Activated CD4-positive, alpha-beta memory T cell treated with anti-CD3 and anti-CD28 coated beads for 36 hours (primary cell): ENCODE measurements around the gene SYT1. TPM values are rescaled to one million over a fixed set of nuclear protein-coding genes. Genes with fewer than 3 reads are reported as not detected.

Source experiments
- CTCF ChIA-PET: fragments of 350-600 bp; sonication (Branson Sonifier 250); formaldehyde crosslinking; loops from one replicate; lab custom pipeline; 2021; ENCODE audit warnings: antibody characterized with exemption, inconsistent platforms; lab: Charles Lee
- POLR2A ChIA-PET: fragments of 350-600 bp; sonication (Branson Sonifier 250); formaldehyde crosslinking; loops from one replicate; lab custom pipeline; 2021; ENCODE audit warnings: antibody characterized with exemption; lab: Charles Lee
- DNase-seq: peaks from one replicate; pipeline ENCODE4 v3.0.0-alpha.2; 2020
- H3K27ac Mint-ChIP-seq: one replicate; pipeline ENCODE4 v1.8.0; 2021; ENCODE audit warnings: mixed read lengths
- H3K27me3 Mint-ChIP-seq: one replicate; pipeline ENCODE4 v1.8.0; 2021; ENCODE audit warnings: mixed read lengths
- H3K36me3 Mint-ChIP-seq: one replicate; pipeline ENCODE4 v1.8.0; 2021; ENCODE audit warnings: mixed read lengths
- H3K4me1 Mint-ChIP-seq: one replicate; pipeline ENCODE4 v1.8.0; 2021; ENCODE audit warnings: low read depth, mixed read lengths
- H3K4me3 Mint-ChIP-seq: one replicate; pipeline ENCODE4 v1.8.0; 2021; ENCODE audit warnings: mild to moderate bottlenecking, mixed read lengths
- H3K9me3 Mint-ChIP-seq: one replicate; pipeline ENCODE4 v1.8.0; 2021; ENCODE audit warnings: mixed read lengths
- intact Hi-C: fragments of 100-400 bp; cut with micrococcal nuclease; formaldehyde crosslinking; loops from one replicate; pipeline ENCODE4 v1.15.1; 2023
- total RNA-seq, 2 experiments: library from RNA; stranded (reverse); gene quantifications; one replicate each; pipeline ENCODE4 v1.2.3, GENCODE V29; 2021

SYT1 gene
- total RNA-seq, 2 experiments from 2014 or later: not detected

DNA sequence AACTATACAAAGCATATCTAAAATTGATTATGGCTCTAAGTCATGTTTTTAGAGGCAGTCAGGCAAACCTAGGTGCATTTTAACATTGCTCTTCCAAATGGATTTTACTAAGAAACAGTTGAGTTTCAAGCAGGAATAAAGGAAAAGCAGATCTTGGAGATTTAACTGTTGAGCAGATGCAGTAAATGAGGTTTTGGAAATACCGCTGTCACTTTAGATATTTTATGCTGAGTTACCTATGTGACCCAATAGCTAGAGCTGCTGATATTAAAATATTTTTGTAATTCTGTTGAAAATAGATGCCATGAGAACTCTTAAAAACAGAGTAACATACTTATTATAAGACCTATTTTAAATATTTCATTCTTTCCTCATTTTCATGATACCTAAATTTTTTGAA lies 181.4 kb downstream of the SYT1 start:
- no peak for DNase-seq
- H3K36me3 Mint-ChIP-seq: no peaks in the 10 kb centered on the region
- no peak overlapping the region for H3K27ac Mint-ChIP-seq
- CTCF ChIA-PET: no interaction called here
- H3K9me3 Mint-ChIP-seq: peaks cover 5% of the 10 kb centered on the region
- no peaks in the 10 kb centered on the region for H3K4me1 Mint-ChIP-seq
- POLR2A ChIA-PET: no interaction called here
- intact Hi-C loops: no loop called here
- no peaks in the 10 kb centered on the region for H3K27me3 Mint-ChIP-seq
- no peak overlapping the region for H3K4me3 Mint-ChIP-seq

DNA sequence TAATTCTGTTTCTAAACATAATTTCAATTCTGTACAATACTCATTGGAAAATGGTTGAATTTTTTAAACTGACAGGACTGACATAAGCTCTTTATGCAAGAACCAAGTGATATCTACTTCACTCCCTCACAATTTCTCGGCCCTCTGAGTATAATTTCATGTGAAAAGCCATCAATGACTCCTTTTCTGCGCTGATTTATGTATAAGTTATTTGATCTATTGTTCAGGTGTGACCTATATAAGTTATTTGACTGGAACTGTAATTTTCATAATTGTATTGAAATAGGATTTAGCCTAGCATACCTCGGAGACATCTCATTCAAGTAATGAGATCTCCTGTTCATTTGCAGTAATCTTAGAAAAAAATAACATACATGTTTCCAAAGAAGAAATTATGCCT lies 184.4 kb downstream of the SYT1 start:
- Mint-ChIP-seq H3K27ac (no peak overlapping the region), H3K4me1 (no peaks in the 10 kb centered on the region), H3K36me3 (no peaks in the 10 kb centered on the region), H3K27me3 (no peaks in the 10 kb centered on the region), H3K9me3 (peaks cover 8% of the 10 kb centered on the region), H3K4me3 (no peak overlapping the region)
- intact Hi-C loops: no loop called here
- POLR2A ChIA-PET: no interaction called here
- no peak for DNase-seq
- CTCF ChIA-PET: no interaction called here

DNA sequence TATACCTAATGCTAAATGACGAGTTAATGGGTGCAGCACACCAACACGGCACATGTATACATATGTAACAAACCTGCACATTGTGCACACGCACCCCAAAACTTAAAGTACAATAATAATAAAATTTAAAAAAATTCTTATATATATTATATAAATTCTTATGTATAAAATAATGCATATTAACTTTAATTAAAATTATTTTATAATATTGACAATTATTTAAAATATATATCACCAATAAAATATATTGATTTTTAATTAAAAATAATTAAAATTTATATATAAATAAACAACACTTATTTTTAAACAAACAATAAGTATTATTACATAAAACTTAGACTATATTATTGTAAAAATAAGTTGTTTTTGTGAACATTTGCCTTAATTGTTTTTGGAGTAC lies 188.8 kb downstream of the SYT1 start:
- intact Hi-C loops: no loop called here
- H3K36me3 Mint-ChIP-seq: no peaks in the 10 kb centered on the region
- no peak for DNase-seq
- no peak overlapping the region for H3K4me3 Mint-ChIP-seq
- ChIA-PET POLR2A (no interaction called here), CTCF (no interaction called here)
- peaks cover 3% of the 10 kb centered on the region for H3K9me3 Mint-ChIP-seq
- no peaks in the 10 kb centered on the region for H3K4me1 Mint-ChIP-seq
- H3K27me3 Mint-ChIP-seq: no peaks in the 10 kb centered on the region
- no peak overlapping the region for H3K27ac Mint-ChIP-seq

DNA sequence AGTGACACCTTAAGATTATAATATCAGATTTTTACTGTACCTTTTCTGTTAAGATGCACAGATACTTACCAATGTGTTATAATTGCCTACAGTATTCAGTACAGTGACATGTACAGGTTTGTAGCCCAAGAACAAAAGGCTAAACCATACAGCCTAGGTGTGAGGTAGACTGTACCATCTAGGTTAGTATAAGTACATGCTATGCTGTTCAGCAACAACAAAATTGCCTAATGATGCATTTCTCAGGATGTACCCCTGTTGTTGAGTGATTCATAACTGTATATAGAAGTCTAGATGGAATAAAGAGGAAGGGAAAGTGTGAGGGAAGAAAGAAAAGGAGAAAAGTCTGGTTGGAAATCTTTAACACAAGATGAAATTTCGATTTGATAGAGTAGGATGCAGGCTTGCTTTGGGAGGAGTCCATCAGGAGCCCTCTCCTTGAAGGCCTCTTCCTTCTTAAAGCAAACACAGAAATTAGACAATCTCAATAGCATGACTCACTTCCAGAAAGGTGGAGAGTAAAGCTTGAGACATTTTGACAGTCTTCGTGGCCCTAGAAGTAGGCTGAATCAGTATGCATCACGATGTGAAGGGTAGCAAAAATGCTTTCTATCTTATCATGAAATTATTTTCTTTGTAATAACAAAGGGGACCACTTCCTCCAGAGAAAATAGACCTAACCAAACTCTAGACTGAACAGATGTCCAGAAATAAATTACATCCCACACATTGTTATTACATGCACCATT lies 191.5 kb downstream of the SYT1 start:
- intact Hi-C loops: no loop called here
- no peaks in the 10 kb centered on the region for H3K27me3 Mint-ChIP-seq
- POLR2A ChIA-PET: no interaction called here

DNA sequence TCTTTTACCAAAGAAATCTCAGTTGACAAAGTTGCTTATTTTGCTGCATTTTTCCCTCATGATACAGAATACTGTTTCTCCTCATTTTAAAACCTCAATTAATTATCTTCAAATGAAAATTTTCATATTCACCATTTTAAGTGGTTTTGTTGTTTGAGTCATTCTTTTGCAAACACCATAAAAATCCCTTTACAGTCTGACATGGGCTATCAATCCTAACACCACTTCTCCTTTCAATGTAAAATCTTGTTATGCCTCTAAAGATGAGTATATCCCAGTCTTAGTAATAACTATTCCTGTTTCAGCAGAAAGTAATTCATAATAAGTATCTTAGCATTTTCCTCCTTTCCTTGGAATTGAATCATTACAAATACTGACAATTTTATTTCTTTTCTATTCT lies 192.2 kb downstream of the SYT1 start:
- Mint-ChIP-seq H3K4me1 (no peaks in the 10 kb centered on the region), H3K27me3 (no peaks in the 10 kb centered on the region), H3K4me3 (no peak overlapping the region), H3K9me3 (peaks cover 5% of the 10 kb centered on the region), H3K27ac (no peak overlapping the region), H3K36me3 (no peaks in the 10 kb centered on the region)
- ChIA-PET CTCF (no interaction called here), POLR2A (no interaction called here)
- intact Hi-C loops: no loop called here
- no peak for DNase-seq

More for the DNA sequence above, 191.5 kb downstream of the SYT1 start:
- Mint-ChIP-seq H3K4me1 (no peaks in the 10 kb centered on the region), H3K4me3 (no peak overlapping the region), H3K27ac (no peak overlapping the region), H3K36me3 (no peaks in the 10 kb centered on the region), H3K9me3 (peaks cover 5% of the 10 kb centered on the region)
- DNase-seq: no peak
- CTCF ChIA-PET: no interaction called here

DNA sequence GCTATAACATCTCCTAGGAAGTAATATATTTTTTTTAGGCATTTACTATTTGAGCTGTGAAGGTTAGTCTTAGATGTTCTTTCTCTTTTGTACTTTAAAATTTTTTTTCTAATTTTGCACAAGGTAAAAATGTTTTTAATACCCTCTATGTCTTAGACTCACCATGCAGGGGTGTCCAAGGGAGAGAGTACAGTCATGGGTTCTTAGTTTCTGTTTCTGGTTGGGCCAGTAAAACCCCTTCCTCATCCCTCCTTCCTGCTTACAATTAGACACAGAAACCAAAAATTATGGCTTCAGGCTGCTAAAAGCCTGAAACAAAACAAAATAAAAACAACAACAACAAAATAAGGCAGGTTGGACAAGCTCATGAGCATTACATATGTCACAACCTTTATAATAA lies 193.0 kb downstream of the SYT1 start:
- intact Hi-C loops: no loop called here
- Mint-ChIP-seq H3K36me3 (no peaks in the 10 kb centered on the region), H3K27ac (no peak overlapping the region), H3K27me3 (no peaks in the 10 kb centered on the region), H3K4me3 (no peak overlapping the region), H3K9me3 (peaks cover 5% of the 10 kb centered on the region), H3K4me1 (no peaks in the 10 kb centered on the region)
- POLR2A ChIA-PET: no interaction called here
- CTCF ChIA-PET: no interaction called here
- DNase-seq: no peak

DNA sequence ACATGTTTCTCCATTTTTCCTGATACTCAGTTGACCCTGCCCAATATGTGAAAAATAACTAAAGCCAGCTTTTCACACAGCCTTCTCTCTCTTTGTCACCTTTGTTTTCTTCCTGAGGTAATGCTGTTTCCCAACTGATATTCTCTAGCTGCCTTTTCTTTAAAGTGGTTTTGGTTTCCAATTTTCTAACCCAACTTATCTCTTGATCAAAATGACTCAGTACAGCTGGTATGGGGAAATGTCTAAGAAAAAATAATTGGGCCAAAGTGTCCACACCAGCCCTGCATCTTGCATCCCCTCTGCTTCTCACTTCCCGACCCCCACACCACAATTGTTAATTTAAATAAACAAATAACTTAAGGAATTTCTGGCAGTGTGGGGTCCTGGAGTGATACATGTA lies 193.8 kb downstream of the SYT1 start:
- Mint-ChIP-seq H3K4me1 (no peaks in the 10 kb centered on the region), H3K27ac (no peak overlapping the region), H3K36me3 (no peaks in the 10 kb centered on the region), H3K27me3 (no peaks in the 10 kb centered on the region), H3K4me3 (no peak overlapping the region), H3K9me3 (peaks cover 5% of the 10 kb centered on the region)
- DNase-seq: no peak
- intact Hi-C loops: no loop called here
- ChIA-PET POLR2A (no interaction called here), CTCF (no interaction called here)

DNA sequence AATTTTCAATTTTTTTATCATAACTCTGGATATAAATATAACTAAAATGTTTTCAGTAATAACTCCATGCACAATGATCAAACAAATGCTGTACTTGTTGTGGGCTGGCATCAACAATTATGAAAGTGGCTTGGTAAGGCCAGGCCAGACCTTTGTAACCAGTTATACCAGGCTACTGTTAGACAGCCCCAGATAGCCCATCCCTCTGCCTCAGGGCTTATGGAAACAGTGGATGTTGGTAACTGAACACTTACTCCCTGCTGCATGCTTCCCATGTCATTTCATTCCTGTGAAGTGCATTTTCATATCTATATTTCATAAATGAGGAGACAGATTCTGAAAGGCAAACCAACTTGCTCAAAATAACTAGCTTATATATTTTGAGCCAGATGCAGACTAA lies 195.0 kb downstream of the SYT1 start:
- no peaks in the 10 kb centered on the region for H3K36me3 Mint-ChIP-seq
- CTCF ChIA-PET: no interaction called here
- H3K4me3 Mint-ChIP-seq: no peak overlapping the region

DNA sequence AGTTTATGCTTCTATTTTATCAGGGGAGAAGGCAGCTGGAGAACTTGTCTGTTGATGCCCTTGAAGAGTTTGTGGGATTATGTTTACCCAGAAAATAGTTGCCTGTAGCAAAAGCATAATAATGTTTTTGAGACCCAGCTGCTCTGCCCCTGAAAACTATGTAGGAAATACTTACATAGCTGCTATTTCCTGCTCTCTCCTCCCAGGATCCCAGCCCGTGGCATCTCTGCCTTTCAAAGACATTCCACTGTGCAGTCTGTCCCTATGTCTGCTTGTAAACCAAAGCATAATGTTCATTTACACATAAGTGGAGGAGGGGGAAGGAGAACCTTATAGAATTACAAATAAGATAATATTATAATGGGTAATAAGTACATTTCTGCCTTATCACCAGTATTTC lies 198.7 kb downstream of the SYT1 start:
- Mint-ChIP-seq H3K4me3 (no peak overlapping the region), H3K27me3 (no peaks in the 10 kb centered on the region), H3K9me3 (peaks cover 5% of the 10 kb centered on the region), H3K27ac (no peak overlapping the region), H3K4me1 (no peaks in the 10 kb centered on the region), H3K36me3 (no peaks in the 10 kb centered on the region)
- ChIA-PET CTCF (no interaction called here), POLR2A (no interaction called here)
- no peak for DNase-seq
- intact Hi-C loops: no loop called here

More for the DNA sequence above, 195.0 kb downstream of the SYT1 start:
- DNase-seq: no peak
- intact Hi-C loops: no loop called here
- Mint-ChIP-seq H3K27ac (no peak overlapping the region), H3K27me3 (no peaks in the 10 kb centered on the region), H3K9me3 (peaks cover 2% of the 10 kb centered on the region), H3K4me1 (no peaks in the 10 kb centered on the region)
- POLR2A ChIA-PET: no interaction called here

DNA sequence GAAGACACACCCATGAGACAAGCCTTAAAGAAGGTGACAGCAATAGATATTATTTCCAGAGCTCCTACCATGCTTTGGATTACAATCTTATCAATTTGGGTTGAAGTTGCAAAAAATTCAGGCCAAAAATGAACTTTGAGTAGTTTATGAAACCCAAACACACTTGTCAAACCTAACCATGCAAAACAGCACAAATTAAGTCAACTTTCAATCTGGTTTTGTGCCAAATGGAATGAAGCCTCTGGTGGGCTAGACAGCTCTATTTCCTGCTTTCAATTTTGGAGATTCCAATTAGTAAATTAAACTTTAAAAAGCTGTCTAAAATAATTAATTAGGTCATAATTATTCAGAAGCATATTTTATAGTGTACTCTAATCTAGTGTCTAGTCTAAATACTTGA lies 203.4 kb downstream of the SYT1 start:
- Mint-ChIP-seq H3K27ac (no peak overlapping the region), H3K27me3 (no peaks in the 10 kb centered on the region), H3K4me3 (no peak overlapping the region), H3K4me1 (no peaks in the 10 kb centered on the region), H3K9me3 (peaks cover 6% of the 10 kb centered on the region), H3K36me3 (no peaks in the 10 kb centered on the region)
- intact Hi-C loops: no loop called here
- CTCF ChIA-PET: no interaction called here
- POLR2A ChIA-PET: no interaction called here
- DNase-seq: no peak

DNA sequence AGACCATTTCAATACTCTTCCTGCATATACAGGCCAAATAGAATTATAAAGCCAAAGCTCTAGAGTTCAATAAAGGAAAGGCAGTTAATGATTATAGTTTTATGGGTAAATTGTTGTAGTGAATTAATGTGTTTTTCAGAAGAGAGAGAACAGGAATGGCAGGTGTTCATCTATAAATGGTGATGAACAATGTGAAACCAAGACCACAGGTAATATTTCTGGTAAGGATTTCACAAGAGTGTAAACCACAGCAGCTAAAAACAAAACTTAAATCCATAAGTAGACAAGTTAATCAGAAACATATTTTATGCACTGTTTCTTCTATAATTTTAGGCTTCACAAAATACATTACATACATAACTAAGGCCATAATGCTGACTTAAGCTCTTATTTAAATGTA lies 204.4 kb downstream of the SYT1 start:
- no peak overlapping the region for H3K27ac Mint-ChIP-seq
- H3K36me3 Mint-ChIP-seq: no peaks in the 10 kb centered on the region
- H3K9me3 Mint-ChIP-seq: peaks cover 6% of the 10 kb centered on the region
- intact Hi-C loops: no loop called here
- no peaks in the 10 kb centered on the region for H3K4me1 Mint-ChIP-seq
- CTCF ChIA-PET: no interaction called here
- H3K4me3 Mint-ChIP-seq: no peak overlapping the region
- H3K27me3 Mint-ChIP-seq: no peaks in the 10 kb centered on the region
- DNase-seq: no peak
- POLR2A ChIA-PET: no interaction called here

DNA sequence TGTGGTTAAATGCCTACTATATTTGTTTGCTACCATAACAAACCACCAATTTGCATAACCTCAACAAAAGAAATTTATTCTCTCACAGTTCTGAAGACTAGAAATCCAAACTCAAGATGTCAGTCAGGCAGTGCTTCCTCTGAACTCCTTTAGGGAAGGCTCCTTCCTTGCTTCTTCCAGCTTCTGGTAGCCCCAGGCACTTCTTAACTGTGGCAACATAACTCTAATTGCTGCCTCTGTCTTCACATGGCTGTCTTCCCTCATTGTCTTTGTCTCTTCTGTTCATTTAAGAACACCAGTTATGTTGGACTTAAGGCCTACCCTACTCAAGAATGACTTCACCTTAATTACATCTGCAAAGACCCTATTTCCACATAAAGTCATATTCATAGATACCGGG lies 206.9 kb downstream of the SYT1 start:
- H3K4me1 Mint-ChIP-seq: no peaks in the 10 kb centered on the region
- no peak overlapping the region for H3K4me3 Mint-ChIP-seq
- POLR2A ChIA-PET: no interaction called here
- intact Hi-C loops: no loop called here
- H3K27ac Mint-ChIP-seq: no peak overlapping the region
- no peaks in the 10 kb centered on the region for H3K36me3 Mint-ChIP-seq
- peaks cover 8% of the 10 kb centered on the region for H3K9me3 Mint-ChIP-seq
- no peak for DNase-seq
- H3K27me3 Mint-ChIP-seq: no peaks in the 10 kb centered on the region
- CTCF ChIA-PET: no interaction called here

DNA sequence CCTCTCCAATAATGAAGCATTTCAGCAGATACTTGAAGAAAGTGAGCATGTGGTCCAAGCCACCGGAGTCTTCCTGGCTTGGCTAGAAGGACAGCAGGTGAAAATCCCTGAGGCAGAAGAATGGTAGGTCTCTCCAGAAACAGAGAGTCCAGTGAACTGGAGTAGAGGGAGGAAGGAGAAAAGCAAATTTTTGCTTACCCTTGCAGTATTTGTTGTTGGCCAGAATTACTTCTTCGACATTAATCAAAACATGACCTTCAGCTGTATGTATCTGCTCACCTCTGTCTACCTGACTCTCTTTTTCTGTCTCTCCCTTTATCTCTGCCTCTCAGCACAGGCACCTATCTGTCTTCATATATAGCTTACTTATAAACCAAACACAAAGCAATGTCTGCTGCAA lies 208.9 kb downstream of the SYT1 start:
- Mint-ChIP-seq H3K36me3 (no peaks in the 10 kb centered on the region), H3K27me3 (no peaks in the 10 kb centered on the region), H3K4me1 (no peaks in the 10 kb centered on the region), H3K9me3 (peaks cover 2% of the 10 kb centered on the region), H3K4me3 (no peak overlapping the region), H3K27ac (no peak overlapping the region)
- ChIA-PET CTCF (no interaction called here), POLR2A (no interaction called here)
- no peak for DNase-seq
- intact Hi-C loops: no loop called here
